ENCODE results near the gene SHC3. TPM values are rescaled to one million over a fixed set of nuclear protein-coding genes. Genes with fewer than 3 reads are reported as not detected.

The SHC3 gene
- total and polyA plus RNA-seq, 2 of the 4 experiments (the other 2 are of a cell fraction) = 4.5 to 13.3 TPM

DNA sequence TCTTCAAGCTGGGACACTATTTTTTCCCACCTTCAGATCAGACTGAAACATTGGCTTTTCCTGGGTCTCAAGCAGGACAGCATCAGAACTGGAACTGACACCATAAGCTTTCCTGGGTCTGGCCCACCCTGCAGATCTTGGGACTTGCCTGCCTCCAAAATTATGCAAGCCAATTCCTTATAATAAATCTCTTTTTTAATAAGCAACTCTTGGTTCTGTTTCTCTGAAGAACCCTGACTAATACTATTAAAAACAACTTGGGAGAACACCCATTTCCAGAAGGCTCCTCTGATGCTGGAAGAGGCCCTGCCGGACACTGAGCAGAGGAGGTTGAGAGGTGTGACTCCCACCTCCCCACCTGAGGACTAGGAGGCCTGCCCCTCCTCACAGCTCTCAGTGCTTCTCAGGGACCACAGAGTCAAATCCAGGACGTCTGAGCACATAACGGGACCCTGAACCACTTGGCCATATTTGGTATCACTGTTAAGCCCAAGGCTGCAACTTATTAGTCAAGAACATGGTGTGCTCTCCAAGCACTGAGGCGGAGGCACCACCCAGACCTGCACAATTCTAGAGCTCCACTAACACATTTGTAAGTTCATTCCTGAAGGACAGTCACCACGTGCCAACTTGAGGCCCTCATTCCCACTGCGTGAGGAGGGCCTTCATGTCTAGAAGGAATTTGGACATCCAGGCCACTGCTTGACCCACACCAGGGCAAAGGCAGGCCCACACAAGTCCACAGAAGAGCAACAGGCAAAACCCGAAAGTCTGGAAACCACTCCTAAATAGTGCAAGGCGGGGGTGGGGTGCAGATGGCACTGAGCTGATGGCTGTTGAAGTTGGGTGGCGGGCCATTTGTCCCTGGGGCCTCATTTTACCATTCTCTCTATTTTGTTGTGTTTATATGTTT, 9.5 kb downstream of the SHC3 start:
- intact Hi-C loops (cut with micrococcal nuclease) = no loop called here
- in situ Hi-C loops (cut with MboI; ENCODE audit: low sequenced_read_pairs) = no loop called here

More for the DNA sequence above, 9.5 kb downstream of the SHC3 start:
- no peak for DNase-seq
- Histone ChIP-seq H3K4me2 (ENCODE audit: low read depth, low read length) (no peak overlapping the region), H3K9ac (ENCODE audit: low read depth, low read length) (no peak overlapping the region), H3K9me3 (ENCODE audit: control insufficient read depth, insufficient read depth, low read length) (no peaks in the 10 kb centered on the region), H4K8ac (ENCODE audit: low read depth in 2 of 2, low read length in 2 of 2) (no peak overlapping the region), H3K9me1 (ENCODE audit: insufficient read depth, low read length) (peaks cover 19% of the 10 kb centered on the region), H2AFZ (replicated peaks; ENCODE audit: low read length, poor library complexity) (no peak overlapping the region), H4K5ac (ENCODE audit: low read depth, low read length) (no peak overlapping the region), H2AK5ac (ENCODE audit: low read depth, low read length) (0 out of 2 replicates have a peak overlapping the region, but pooled peaks have one; percentile 15), H4K91ac (ENCODE audit: insufficient read depth, low read depth, low read length) (no peak overlapping the region; the same call in 1 of the 2 replicates), H3K36me3 (ENCODE audit: control insufficient read depth, insufficient read depth, low read length) (no peaks in the 10 kb centered on the region; the same call in none of the 2 replicates), H2BK20ac (ENCODE audit: low read depth, low read length) (no peak overlapping the region), H3K79me1 (ENCODE audit: low read depth in 1 of 2, low read length in 2 of 2) (peaks cover 30 to 67% of the 10 kb centered on the region in 2 experiments), H3K18ac (ENCODE audit: low read depth, low read length) (no peak overlapping the region), H2AK9ac (replicated peaks; ENCODE audit: low read depth, low read length, poor library complexity) (no peak overlapping the region), H3K56ac (ENCODE audit: extremely low read depth, insufficient read depth, low read length) (no peak overlapping the region), H3K4me1 (ENCODE audit: control insufficient read depth, insufficient read depth, low read length) (no peaks in the 10 kb centered on the region), H3K4ac (ENCODE audit: low read depth, low read length) (peak overlapping the region; percentile 4; the same call in 1 of the 2 replicates), H2BK120ac (ENCODE audit: low read depth, low read length) (no peak overlapping the region), H3K14ac (replicated peaks; ENCODE audit: low read depth, low read length) (no peak overlapping the region; the same call in 1 of the 2 replicates), H3K27me3 (ENCODE audit: control insufficient read depth, insufficient read depth, low read length) (no peaks in the 10 kb centered on the region), H3K4me3 (ENCODE audit: insufficient read depth, low read depth, low read length) (no peak overlapping the region), H3K27ac (ENCODE audit: insufficient read depth, low read length) (no peak overlapping the region), H2BK15ac (ENCODE audit: low read depth, low read length) (no peak overlapping the region), H3K23ac (ENCODE audit: low read depth, low read length) (no peak overlapping the region), H2BK5ac (ENCODE audit: low read depth, low read length, poor library complexity, severe bottlenecking) (no peak overlapping the region), H4K20me1 (ENCODE audit: insufficient read depth, low read length) (peaks cover 10% of the 10 kb centered on the region)
- no TSS peak for BruUV-seq (replicated peaks)
- CTCF ChIA-PET = no interaction called here
- TF ChIP-seq MXI1 (IDR thresholded peaks at IDR 0.05; ENCODE audit: borderline replicate concordance, low read depth, low read length) (no peak), POLR2A (IDR thresholded peaks at IDR 0.05; ENCODE audit: low read depth, low read length) (no peak), CEBPB (IDR thresholded peaks at IDR 0.05; ENCODE audit: low read depth, low read length) (no peak), MAZ (IDR thresholded peaks at IDR 0.05; ENCODE audit: borderline replicate concordance, low read depth, low read length) (no peak), CHD1 (IDR thresholded peaks at IDR 0.05; ENCODE audit: low read depth, low read length) (no peak), SMC3 (IDR thresholded peaks at IDR 0.05; ENCODE audit: low read depth, low read length) (no peak), MAFK (IDR thresholded peaks at IDR 0.05; ENCODE audit: low read depth, low read length) (no peak), BHLHE40 (IDR thresholded peaks at IDR 0.05; ENCODE audit: low read depth, low read length) (no peak), RCOR1 (IDR thresholded peaks at IDR 0.05; ENCODE audit: insufficient replicate concordance, low read length) (no peak), RFX5 (IDR thresholded peaks at IDR 0.05; ENCODE audit: low read depth, low read length) (no peak), NFE2L2 (IDR thresholded peaks at IDR 0.05; ENCODE audit: low read depth, low read length) (no peak), RAD21 (IDR thresholded peaks at IDR 0.05; ENCODE audit: low read length) (no peak)
- TF ChIP-seq, protein P1, sequence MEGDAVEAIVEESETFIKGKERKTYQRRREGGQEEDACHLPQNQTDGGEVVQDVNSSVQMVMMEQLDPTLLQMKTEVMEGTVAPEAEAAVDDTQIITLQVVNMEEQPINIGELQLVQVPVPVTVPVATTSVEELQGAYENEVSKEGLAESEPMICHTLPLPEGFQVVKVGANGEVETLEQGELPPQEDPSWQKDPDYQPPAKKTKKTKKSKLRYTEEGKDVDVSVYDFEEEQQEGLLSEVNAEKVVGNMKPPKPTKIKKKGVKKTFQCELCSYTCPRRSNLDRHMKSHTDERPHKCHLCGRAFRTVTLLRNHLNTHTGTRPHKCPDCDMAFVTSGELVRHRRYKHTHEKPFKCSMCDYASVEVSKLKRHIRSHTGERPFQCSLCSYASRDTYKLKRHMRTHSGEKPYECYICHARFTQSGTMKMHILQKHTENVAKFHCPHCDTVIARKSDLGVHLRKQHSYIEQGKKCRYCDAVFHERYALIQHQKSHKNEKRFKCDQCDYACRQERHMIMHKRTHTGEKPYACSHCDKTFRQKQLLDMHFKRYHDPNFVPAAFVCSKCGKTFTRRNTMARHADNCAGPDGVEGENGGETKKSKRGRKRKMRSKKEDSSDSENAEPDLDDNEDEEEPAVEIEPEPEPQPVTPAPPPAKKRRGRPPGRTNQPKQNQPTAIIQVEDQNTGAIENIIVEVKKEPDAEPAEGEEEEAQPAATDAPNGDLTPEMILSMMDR (conservative IDR thresholded peaks at IDR 0.05; ENCODE audit: low read depth, low read length) = no peak
- TF ChIP-seq, protein P2, sequence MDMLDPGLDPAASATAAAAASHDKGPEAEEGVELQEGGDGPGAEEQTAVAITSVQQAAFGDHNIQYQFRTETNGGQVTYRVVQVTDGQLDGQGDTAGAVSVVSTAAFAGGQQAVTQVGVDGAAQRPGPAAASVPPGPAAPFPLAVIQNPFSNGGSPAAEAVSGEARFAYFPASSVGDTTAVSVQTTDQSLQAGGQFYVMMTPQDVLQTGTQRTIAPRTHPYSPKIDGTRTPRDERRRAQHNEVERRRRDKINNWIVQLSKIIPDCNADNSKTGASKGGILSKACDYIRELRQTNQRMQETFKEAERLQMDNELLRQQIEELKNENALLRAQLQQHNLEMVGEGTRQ (IDR thresholded peaks at IDR 0.05; ENCODE audit: low read depth, low read length) = no peak
- dilution Hi-C loops (cut with HindIII; ENCODE audit: low sequenced_read_pairs, unreplicated experiment) = no loop called here
- POLR2A ChIA-PET (ENCODE audit: unreplicated experiment) = no interaction called here
- ATAC-seq (ENCODE audit: low read depth) = no peak
- WGBS, 2 experiments (ENCODE audit: extremely low coverage in 2 of 2, insufficient read length in 1 of 2) = no CpG with 5 or more reads among the region's 9 CpGs
